ENCODE measurements around the gene ARG1.

DNA sequence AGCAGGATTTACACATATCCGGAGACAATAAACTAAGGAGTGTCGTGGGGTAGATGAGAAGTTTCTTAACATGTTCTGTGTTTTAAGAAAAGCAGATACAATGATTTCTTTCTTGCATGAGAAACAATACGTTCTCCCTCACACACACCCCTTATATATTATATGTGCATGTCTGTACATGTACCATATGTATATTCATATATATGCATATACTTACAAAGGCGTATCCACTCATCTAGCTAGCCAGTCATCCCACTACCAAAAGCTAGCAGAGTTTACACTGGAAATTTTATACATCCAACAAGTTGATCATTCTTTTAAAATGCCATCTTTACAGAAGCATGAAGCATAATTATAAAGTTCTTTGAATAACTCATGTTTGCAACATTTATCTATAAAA is 14.9 kb downstream of the ARG1 start:
- no peak for TF ChIP-seq CTCF (IDR thresholded peaks at IDR 0.05)
- TF ChIP-seq POLR2A (IDR thresholded peaks at IDR 0.05), result no peak

All from right lobe of liver (tissue), 4 donors.